PC-9 (cell line): ENCODE results near the gene DLGAP1. TPM values are rescaled to one million over a fixed set of nuclear protein-coding genes. Genes with fewer than 3 reads are reported as not detected.

ENCODE experiments used
- BruUV-seq: library from RNA; stranded (reverse); fragments of 400-500 nt; replicated peaks from 2 replicates; lab custom pipeline; 2021; lab: Mats Ljungman, UMichigan
- CTCF ChIA-PET: fragments of 300-600 bp; sonication (Branson Sonifier 250); formaldehyde crosslinking; loops from one replicate; lab custom pipeline; 2022; ENCODE audit warnings: antibody characterized with exemption; lab: Charles Lee
- POLR2A ChIA-PET: fragments of 300-600 bp; sonication (Branson Sonifier 250); formaldehyde crosslinking; loops from one replicate; lab custom pipeline; 2022; ENCODE audit warnings: antibody characterized with exemption; ENCODE audit not compliant: unreplicated experiment; lab: Charles Lee
- DNase-seq, 2 experiments: peaks; one replicate each; pipeline versions ENCODE4 v3.0.0 to v3.0.0-alpha.2; 2015 to 2022; ENCODE audit warnings: mixed read lengths in 1 of 2
- H2AFZ ChIP-seq: fragments of 200-600 bp; sonication (generic); 2 replicates; pipeline ENCODE4 v1.8.1; 2017; ENCODE audit warnings: antibody characterized with exemption
- H3F3A ChIP-seq: fragments of 200-600 bp; sonication (generic); 2 replicates; pipeline ENCODE4 v1.8.1; 2017; ENCODE audit warnings: antibody characterized with exemption, mild to moderate bottlenecking, low read depth; ENCODE audit not compliant: insufficient read depth
- H3K27ac ChIP-seq: fragments of 200-600 bp; sonication (generic); 2 replicates; pipeline ENCODE4 v1.6.1; 2016; ENCODE audit warnings: mixed run types
- H3K27me3 ChIP-seq: fragments of 200-600 bp; sonication (generic); 2 replicates; pipeline ENCODE4 v1.6.1; 2016; ENCODE audit warnings: low read depth, mixed run types; ENCODE audit not compliant: insufficient read depth
- H3K36me3 ChIP-seq: fragments of 200-600 bp; sonication (generic); 2 replicates; pipeline ENCODE4 v1.6.1; 2016; ENCODE audit warnings: low read depth, mixed run types
- H3K4me1 ChIP-seq: fragments of 200-600 bp; sonication (generic); replicated peaks from 2 replicates; pipeline ENCODE4 v1.6.1; 2016; ENCODE audit warnings: mixed run types; ENCODE audit not compliant: insufficient read depth
- H3K4me2 ChIP-seq: fragments of 200-600 bp; sonication (generic); 2 replicates; pipeline ENCODE4 v1.6.1; 2017; ENCODE audit warnings: mixed run types
- H3K4me3 ChIP-seq: fragments of 200-600 bp; sonication (generic); 2 replicates; pipeline ENCODE4 v1.6.1; 2016; ENCODE audit warnings: mixed run types
- H3K79me2 ChIP-seq: fragments of 200-600 bp; sonication (generic); 2 replicates; pipeline ENCODE4 v1.6.1; 2017; ENCODE audit warnings: low read depth, mixed run types
- H3K9me2 ChIP-seq: fragments of 200-600 bp; sonication (generic); 2 replicates; pipeline ENCODE4 v1.8.1; 2017; ENCODE audit warnings: mild to moderate bottlenecking; ENCODE audit not compliant: insufficient read depth
- H3K9me3 ChIP-seq: fragments of 200-600 bp; sonication (generic); 2 replicates; pipeline ENCODE4 v1.8.1; 2016; ENCODE audit warnings: low read depth; ENCODE audit not compliant: insufficient read depth
- H4K20me1 ChIP-seq: fragments of 200-600 bp; sonication (generic); 2 replicates; pipeline ENCODE4 v1.8.1; 2017; ENCODE audit not compliant: insufficient read depth
- EZH2 ChIP-seq: fragments of 200-600 bp; sonication (generic); IDR thresholded peaks from 2 replicates; pipeline ENCODE4 v1.8.0; 2017; ENCODE audit warnings: antibody characterized with exemption, low read depth
- intact Hi-C: fragments of 100-400 bp; cut with micrococcal nuclease; formaldehyde crosslinking; loops from one replicate; pipeline ENCODE4 v1.10.0; 2022; ENCODE audit not compliant: unreplicated experiment
- total RNA-seq: library from RNA; stranded (reverse); gene quantifications from 2 replicates; pipeline ENCODE4 v1.2.3, GENCODE V29; 2021
- TF ChIP-seq, protein P1 (sequence below): fragments of 200-600 bp; sonication (generic); conservative IDR thresholded peaks from 2 replicates; pipeline ENCODE4 v1.6.1; 2017; ENCODE audit warnings: mixed run types, antibody characterized with exemption, mild to moderate bottlenecking, moderate library complexity

The DLGAP1 gene
- total RNA-seq, 1 experiment from 2014 or later = not detected

DNA sequence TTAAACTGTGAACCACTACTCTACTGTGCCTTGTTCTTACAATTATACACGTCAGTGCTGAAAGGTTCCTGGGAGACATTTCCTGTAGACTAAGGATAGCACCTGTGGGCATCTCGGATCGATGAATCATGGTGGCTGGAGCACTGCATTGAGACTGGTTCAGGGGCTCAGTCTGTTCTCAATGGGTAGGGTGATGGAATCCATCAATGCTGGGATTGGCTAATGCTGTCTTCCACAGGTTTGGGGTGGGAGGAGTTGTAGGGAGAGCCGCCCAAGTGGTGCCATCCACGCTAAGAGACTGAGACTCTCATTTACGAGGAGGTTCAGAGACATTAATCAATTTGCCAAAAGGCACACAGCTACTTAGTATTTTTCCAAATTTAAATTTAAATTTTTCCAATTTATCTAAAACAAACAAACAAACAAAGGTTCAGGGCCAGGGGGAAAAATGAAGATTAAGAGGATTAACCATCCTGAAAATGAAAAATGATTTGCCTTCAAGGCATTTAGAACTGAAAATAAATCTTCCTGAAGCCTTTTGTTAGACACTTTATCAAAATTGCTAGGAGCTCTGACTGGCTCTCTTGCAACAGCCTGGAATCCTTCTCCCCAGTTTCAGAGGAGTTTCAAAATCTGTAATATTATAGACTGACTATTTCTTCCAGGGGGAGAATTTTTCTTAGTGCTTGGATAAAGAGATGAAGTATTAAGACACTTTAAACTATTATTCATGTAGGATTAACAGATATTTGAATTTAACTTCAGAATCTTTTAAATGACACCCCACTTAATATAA, 645.9 kb downstream of the DLGAP1 start:
- Histone ChIP-seq H3K79me2 (no peaks in the 10 kb centered on the region), H3K4me2 (no peak overlapping the region), H3K36me3 (no peaks in the 10 kb centered on the region), H3K27me3 (no peaks in the 10 kb centered on the region), H3K4me1 (no peaks in the 10 kb centered on the region), H3K9me3 (no peaks in the 10 kb centered on the region), H3K27ac (no peak overlapping the region), H2AFZ (no peak overlapping the region), H3F3A (no peaks in the 10 kb centered on the region), H4K20me1 (no peaks in the 10 kb centered on the region), H3K9me2 (no peaks in the 10 kb centered on the region), H3K4me3 (no peak overlapping the region)
- no peak for TF ChIP-seq EZH2
- TF ChIP-seq, protein P1, sequence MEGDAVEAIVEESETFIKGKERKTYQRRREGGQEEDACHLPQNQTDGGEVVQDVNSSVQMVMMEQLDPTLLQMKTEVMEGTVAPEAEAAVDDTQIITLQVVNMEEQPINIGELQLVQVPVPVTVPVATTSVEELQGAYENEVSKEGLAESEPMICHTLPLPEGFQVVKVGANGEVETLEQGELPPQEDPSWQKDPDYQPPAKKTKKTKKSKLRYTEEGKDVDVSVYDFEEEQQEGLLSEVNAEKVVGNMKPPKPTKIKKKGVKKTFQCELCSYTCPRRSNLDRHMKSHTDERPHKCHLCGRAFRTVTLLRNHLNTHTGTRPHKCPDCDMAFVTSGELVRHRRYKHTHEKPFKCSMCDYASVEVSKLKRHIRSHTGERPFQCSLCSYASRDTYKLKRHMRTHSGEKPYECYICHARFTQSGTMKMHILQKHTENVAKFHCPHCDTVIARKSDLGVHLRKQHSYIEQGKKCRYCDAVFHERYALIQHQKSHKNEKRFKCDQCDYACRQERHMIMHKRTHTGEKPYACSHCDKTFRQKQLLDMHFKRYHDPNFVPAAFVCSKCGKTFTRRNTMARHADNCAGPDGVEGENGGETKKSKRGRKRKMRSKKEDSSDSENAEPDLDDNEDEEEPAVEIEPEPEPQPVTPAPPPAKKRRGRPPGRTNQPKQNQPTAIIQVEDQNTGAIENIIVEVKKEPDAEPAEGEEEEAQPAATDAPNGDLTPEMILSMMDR = no peak
- ChIA-PET POLR2A (no interaction called here), CTCF (no interaction called here)
- DNase-seq = no peak
- intact Hi-C loops = no loop called here
- BruUV-seq = no TSS peak

DNA sequence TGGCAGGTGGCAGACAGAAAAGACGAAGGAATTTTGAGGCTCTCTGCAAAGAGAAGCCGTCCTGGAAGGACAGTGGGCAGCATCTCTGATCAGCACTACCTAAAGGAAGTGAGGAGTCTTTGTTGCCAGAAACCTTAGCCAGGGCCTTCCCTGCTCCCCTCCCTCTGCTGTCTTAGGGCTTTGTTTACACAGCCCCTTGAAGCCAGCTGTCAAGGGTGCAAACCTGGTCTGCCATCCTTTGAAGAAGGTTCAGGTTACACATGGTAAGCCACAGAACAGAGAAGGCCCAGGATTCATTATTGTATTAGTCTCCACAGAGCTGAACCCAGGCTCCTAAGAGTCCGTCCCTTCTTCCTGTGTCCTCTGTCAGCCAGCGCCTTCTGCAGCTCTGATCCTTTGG, 648.5 kb downstream of the DLGAP1 start:
- Histone ChIP-seq H3K79me2 (no peaks in the 10 kb centered on the region), H3K27ac (no peak overlapping the region), H3F3A (no peaks in the 10 kb centered on the region), H3K4me2 (no peak overlapping the region), H3K27me3 (no peaks in the 10 kb centered on the region), H3K9me2 (no peaks in the 10 kb centered on the region), H2AFZ (no peak overlapping the region), H3K9me3 (no peaks in the 10 kb centered on the region), H4K20me1 (no peaks in the 10 kb centered on the region), H3K4me1 (no peaks in the 10 kb centered on the region), H3K4me3 (no peak overlapping the region), H3K36me3 (no peaks in the 10 kb centered on the region)
- no peak for DNase-seq
- intact Hi-C loops = no loop called here
- ChIA-PET POLR2A (interaction anchor here (0.7 kb wide), 1 partner anchor 585 kb away, joined by 3 read pairs; no protein-coding TSS in a partner anchor), CTCF (no interaction called here)
- no TSS peak for BruUV-seq
- TF ChIP-seq, protein P1 = no peak
- no peak for TF ChIP-seq EZH2

DNA sequence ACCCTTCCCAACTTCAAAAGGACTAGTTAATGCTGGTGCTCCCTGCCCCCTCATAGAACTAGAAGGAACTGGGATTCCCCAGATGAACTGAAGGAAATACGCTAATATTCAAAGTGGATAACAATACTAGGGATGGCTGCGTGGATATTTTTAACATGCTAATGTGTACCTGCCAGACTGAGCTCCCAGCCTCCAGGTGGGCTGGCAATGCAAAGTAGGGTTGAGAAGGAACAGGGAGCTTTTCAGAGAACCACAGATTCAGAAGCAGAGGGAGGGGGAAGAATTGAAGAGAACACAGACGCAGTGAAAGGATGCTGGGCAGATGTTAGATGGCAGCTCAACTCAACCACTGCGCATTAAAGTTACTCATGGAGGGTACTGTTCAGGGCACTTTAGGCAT, 650.8 kb downstream of the DLGAP1 start:
- POLR2A ChIA-PET = no interaction called here

More for the DNA sequence above, 650.8 kb downstream of the DLGAP1 start:
- intact Hi-C loops = no loop called here
- Histone ChIP-seq H3F3A (no peaks in the 10 kb centered on the region), H3K27ac (no peak overlapping the region), H3K27me3 (no peaks in the 10 kb centered on the region), H3K79me2 (no peaks in the 10 kb centered on the region), H3K4me3 (no peak overlapping the region), H3K4me1 (no peaks in the 10 kb centered on the region), H3K9me3 (no peaks in the 10 kb centered on the region), H3K36me3 (no peaks in the 10 kb centered on the region), H3K4me2 (no peak overlapping the region), H3K9me2 (no peaks in the 10 kb centered on the region), H4K20me1 (no peaks in the 10 kb centered on the region), H2AFZ (no peak overlapping the region)
- CTCF ChIA-PET = no interaction called here
- BruUV-seq = no TSS peak
- no peak for TF ChIP-seq EZH2
- TF ChIP-seq, protein P1 = no peak
- no peak for DNase-seq
